GM12892 (cell line): ENCODE measurements around the gene DOK1.

ENCODE experiments used
- POLR2A ChIP-seq: IDR thresholded peaks from 2 replicates; pipeline ENCODE4 v1.6.1; 2011; ENCODE audit warnings: low read depth, low read length, control low read depth
- POLR2AphosphoS5 ChIP-seq: IDR thresholded peaks from 2 replicates; pipeline ENCODE4 v1.6.1; 2011; ENCODE audit warnings: low read depth, low read length, control low read depth
- TAF1 ChIP-seq: IDR thresholded peaks from 2 replicates; pipeline ENCODE4 v1.6.1; 2011; ENCODE audit warnings: low read depth, mild to moderate bottlenecking, control low read depth, low read length, borderline replicate concordance

- TF ChIP-seq POLR2AphosphoS5, result no peak
- no peak for TF ChIP-seq TAF1
- no peak for TF ChIP-seq POLR2A
Observed at GRCh38 chr2:74524955-74525716, 29.4 kb upstream of the DOK1 start.
